Measurements from ENCODE around the gene C17orf107. TPM values are rescaled to one million over a fixed set of nuclear protein-coding genes. Genes with fewer than 3 reads are reported as not detected.

Gene C17orf107
- total and polyA plus RNA-seq, 2 of the 13 experiments (the other 11 are each of a cell fraction or from before 2014, with no cell fraction given) = 0.20 to 0.59 TPM

DNA sequence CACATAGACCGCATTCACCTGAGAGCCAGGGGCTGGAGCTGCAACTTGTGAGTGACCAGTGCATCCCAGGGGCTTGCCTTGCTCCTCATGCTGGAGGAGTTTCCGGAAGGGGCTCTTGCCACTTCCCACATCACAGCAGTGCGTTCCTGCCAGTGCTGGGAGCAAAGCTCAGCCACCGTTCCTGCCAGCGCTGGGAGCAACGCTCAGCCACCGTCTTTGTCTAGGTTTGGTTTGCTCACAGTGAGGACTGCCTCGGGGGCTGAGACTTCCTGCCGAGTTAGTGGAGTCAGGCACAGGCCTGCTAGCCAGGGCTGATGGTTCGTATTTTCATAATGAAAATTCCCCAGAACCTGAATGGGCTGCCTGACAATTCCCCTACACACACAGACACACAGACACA is 9.0 kb downstream of the C17orf107 start (continued):
- TF ChIP-seq ETV5 (CRISPR knock-in tag; IDR thresholded peaks at IDR 0.05; ENCODE audit: borderline replicate concordance) = peak; percentile 89
- TF ChIP-seq, protein P1, sequence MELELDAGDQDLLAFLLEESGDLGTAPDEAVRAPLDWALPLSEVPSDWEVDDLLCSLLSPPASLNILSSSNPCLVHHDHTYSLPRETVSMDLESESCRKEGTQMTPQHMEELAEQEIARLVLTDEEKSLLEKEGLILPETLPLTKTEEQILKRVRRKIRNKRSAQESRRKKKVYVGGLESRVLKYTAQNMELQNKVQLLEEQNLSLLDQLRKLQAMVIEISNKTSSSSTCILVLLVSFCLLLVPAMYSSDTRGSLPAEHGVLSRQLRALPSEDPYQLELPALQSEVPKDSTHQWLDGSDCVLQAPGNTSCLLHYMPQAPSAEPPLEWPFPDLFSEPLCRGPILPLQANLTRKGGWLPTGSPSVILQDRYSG (CRISPR knock-in tag; IDR thresholded peaks at IDR 0.05) = no peak
- peak; percentile 62 for TF ChIP-seq GATAD1 (CRISPR knock-in tag; IDR thresholded peaks at IDR 0.05)
- TF ChIP-seq, protein P2, sequence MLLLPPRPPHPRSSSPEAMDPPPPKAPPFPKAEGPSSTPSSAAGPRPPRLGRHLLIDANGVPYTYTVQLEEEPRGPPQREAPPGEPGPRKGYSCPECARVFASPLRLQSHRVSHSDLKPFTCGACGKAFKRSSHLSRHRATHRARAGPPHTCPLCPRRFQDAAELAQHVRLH (CRISPR knock-in tag; IDR thresholded peaks at IDR 0.05; ENCODE audit: borderline replicate concordance, low read depth) = peak; percentile 74; the same call in 1 of the 2 replicates
- TF ChIP-seq, protein P3, sequence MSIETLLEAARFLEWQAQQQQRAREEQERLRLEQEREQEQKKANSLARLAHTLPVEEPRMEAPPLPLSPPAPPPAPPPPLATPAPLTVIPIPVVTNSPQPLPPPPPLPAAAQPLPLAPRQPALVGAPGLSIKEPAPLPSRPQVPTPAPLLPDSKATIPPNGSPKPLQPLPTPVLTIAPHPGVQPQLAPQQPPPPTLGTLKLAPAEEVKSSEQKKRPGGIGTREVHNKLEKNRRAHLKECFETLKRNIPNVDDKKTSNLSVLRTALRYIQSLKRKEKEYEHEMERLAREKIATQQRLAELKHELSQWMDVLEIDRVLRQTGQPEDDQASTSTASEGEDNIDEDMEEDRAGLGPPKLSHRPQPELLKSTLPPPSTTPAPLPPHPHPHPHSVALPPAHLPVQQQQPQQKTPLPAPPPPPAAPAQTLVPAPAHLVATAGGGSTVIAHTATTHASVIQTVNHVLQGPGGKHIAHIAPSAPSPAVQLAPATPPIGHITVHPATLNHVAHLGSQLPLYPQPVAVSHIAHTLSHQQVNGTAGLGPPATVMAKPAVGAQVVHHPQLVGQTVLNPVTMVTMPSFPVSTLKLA (IDR thresholded peaks at IDR 0.05) = no peak
- TF ChIP-seq ZNF44 (CRISPR knock-in tag; IDR thresholded peaks at IDR 0.05) = no peak
- TF ChIP-seq ZNF747 (CRISPR knock-in tag; IDR thresholded peaks at IDR 0.05; ENCODE audit: borderline replicate concordance) = 0 out of 2 replicates have a peak, but pooled peaks have one; percentile 11
- TF ChIP-seq, protein P4, sequence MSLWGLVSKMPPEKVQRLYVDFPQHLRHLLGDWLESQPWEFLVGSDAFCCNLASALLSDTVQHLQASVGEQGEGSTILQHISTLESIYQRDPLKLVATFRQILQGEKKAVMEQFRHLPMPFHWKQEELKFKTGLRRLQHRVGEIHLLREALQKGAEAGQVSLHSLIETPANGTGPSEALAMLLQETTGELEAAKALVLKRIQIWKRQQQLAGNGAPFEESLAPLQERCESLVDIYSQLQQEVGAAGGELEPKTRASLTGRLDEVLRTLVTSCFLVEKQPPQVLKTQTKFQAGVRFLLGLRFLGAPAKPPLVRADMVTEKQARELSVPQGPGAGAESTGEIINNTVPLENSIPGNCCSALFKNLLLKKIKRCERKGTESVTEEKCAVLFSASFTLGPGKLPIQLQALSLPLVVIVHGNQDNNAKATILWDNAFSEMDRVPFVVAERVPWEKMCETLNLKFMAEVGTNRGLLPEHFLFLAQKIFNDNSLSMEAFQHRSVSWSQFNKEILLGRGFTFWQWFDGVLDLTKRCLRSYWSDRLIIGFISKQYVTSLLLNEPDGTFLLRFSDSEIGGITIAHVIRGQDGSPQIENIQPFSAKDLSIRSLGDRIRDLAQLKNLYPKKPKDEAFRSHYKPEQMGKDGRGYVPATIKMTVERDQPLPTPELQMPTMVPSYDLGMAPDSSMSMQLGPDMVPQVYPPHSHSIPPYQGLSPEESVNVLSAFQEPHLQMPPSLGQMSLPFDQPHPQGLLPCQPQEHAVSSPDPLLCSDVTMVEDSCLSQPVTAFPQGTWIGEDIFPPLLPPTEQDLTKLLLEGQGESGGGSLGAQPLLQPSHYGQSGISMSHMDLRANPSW (CRISPR knock-in tag; IDR thresholded peaks at IDR 0.05; ENCODE audit: borderline replicate concordance) = no peak
- no peak for TF ChIP-seq NFIB (CRISPR knock-in tag; IDR thresholded peaks at IDR 0.05; ENCODE audit: borderline replicate concordance)
- TF ChIP-seq, protein P5, sequence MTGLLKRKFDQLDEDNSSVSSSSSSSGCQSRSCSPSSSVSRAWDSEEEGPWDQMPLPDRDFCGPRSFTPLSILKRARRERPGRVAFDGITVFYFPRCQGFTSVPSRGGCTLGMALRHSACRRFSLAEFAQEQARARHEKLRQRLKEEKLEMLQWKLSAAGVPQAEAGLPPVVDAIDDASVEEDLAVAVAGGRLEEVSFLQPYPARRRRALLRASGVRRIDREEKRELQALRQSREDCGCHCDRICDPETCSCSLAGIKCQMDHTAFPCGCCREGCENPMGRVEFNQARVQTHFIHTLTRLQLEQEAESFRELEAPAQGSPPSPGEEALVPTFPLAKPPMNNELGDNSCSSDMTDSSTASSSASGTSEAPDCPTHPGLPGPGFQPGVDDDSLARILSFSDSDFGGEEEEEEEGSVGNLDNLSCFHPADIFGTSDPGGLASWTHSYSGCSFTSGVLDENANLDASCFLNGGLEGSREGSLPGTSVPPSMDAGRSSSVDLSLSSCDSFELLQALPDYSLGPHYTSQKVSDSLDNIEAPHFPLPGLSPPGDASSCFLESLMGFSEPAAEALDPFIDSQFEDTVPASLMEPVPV (CRISPR knock-in tag; IDR thresholded peaks at IDR 0.05) = no peak
- peak; percentile 52; the same call in 1 of the 2 replicates for TF ChIP-seq ZBTB21 (CRISPR knock-in tag; IDR thresholded peaks at IDR 0.05)
- no peak for TF ChIP-seq ZBTB3 (CRISPR knock-in tag; IDR thresholded peaks at IDR 0.05; ENCODE audit: borderline replicate concordance, low read depth)
- no peak for TF ChIP-seq SKI (IDR thresholded peaks at IDR 0.05; ENCODE audit: partially characterized antibody)
- TF ChIP-seq FOXC1 (CRISPR knock-in tag; IDR thresholded peaks at IDR 0.05; ENCODE audit: borderline replicate concordance) = no peak
- TF ChIP-seq PHF20 (CRISPR knock-in tag; IDR thresholded peaks at IDR 0.05) = no peak
- TF ChIP-seq, protein P6, sequence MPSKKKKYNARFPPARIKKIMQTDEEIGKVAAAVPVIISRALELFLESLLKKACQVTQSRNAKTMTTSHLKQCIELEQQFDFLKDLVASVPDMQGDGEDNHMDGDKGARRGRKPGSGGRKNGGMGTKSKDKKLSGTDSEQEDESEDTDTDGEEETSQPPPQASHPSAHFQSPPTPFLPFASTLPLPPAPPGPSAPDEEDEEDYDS (CRISPR knock-in tag; IDR thresholded peaks at IDR 0.05) = peak; percentile 56; the same call in 1 of the 2 replicates
- TF ChIP-seq ZNF510 (CRISPR knock-in tag; IDR thresholded peaks at IDR 0.05; ENCODE audit: low read depth) = no peak

Data from HepG2 (cell line).